Activated CD8-positive, alpha-beta T cell treated with anti-CD3 and anti-CD28 coated beads, Interleukin-2, amount 10 ng/mL, durations not matched to agents 7 days and 5 days (primary cell): ENCODE results near the gene MBOAT2. TPM values are rescaled to one million over a fixed set of nuclear protein-coding genes. Genes with fewer than 3 reads are reported as not detected.
"Not testable (repeated sequence)": the region's sequence is repeated elsewhere in the genome, so short reads cannot be mapped to it uniquely, and the experiment has no call there.

ENCODE experiments used
- ATAC-seq: fragments of 150-1000 bp; cut with Tn5 transposase; one replicate; pipeline ENCODE4 v1.10.0; 2021; ENCODE audit warnings: moderate library complexity
- CTCF ChIA-PET: fragments of 350-600 bp; sonication (Branson Sonifier 250); formaldehyde crosslinking; loops from one replicate; lab custom pipeline; 2021; ENCODE audit warnings: antibody characterized with exemption; lab: Charles Lee
- POLR2A ChIA-PET: fragments of 350-600 bp; sonication (Branson Sonifier 250); formaldehyde crosslinking; loops from one replicate; lab custom pipeline; 2021; ENCODE audit warnings: antibody characterized with exemption; lab: Charles Lee
- DNase-seq: peaks from one replicate; pipeline ENCODE4 v3.0.0-alpha.2; 2020
- H3K27ac Mint-ChIP-seq: one replicate; pipeline ENCODE4 v1.8.0; 2021; ENCODE audit warnings: mild to moderate bottlenecking, mixed read lengths
- H3K27me3 Mint-ChIP-seq: one replicate; pipeline ENCODE4 v1.8.0; 2021; ENCODE audit warnings: low read depth, mixed read lengths
- H3K36me3 Mint-ChIP-seq: one replicate; pipeline ENCODE4 v1.8.0; 2021; ENCODE audit warnings: low read depth, mixed read lengths
- H3K4me1 Mint-ChIP-seq: one replicate; pipeline ENCODE4 v1.8.0; 2021; ENCODE audit warnings: low read depth, mixed read lengths
- H3K4me3 Mint-ChIP-seq: one replicate; pipeline ENCODE4 v1.8.0; 2021; ENCODE audit warnings: mild to moderate bottlenecking, mixed read lengths
- H3K9me3 Mint-ChIP-seq: one replicate; pipeline ENCODE4 v1.8.0; 2022; ENCODE audit warnings: mixed read lengths; ENCODE audit not compliant: insufficient read depth
- total RNA-seq, 2 experiments: library from RNA; stranded (reverse); gene quantifications; one replicate each; pipeline ENCODE4 v1.2.3, GENCODE V29; 2021

MBOAT2 gene, protein sequence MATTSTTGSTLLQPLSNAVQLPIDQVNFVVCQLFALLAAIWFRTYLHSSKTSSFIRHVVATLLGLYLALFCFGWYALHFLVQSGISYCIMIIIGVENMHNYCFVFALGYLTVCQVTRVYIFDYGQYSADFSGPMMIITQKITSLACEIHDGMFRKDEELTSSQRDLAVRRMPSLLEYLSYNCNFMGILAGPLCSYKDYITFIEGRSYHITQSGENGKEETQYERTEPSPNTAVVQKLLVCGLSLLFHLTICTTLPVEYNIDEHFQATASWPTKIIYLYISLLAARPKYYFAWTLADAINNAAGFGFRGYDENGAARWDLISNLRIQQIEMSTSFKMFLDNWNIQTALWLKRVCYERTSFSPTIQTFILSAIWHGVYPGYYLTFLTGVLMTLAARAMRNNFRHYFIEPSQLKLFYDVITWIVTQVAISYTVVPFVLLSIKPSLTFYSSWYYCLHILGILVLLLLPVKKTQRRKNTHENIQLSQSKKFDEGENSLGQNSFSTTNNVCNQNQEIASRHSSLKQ
- total RNA-seq: 1 to 10 TPM; 6.3 to 6.5 TPM

DNA sequence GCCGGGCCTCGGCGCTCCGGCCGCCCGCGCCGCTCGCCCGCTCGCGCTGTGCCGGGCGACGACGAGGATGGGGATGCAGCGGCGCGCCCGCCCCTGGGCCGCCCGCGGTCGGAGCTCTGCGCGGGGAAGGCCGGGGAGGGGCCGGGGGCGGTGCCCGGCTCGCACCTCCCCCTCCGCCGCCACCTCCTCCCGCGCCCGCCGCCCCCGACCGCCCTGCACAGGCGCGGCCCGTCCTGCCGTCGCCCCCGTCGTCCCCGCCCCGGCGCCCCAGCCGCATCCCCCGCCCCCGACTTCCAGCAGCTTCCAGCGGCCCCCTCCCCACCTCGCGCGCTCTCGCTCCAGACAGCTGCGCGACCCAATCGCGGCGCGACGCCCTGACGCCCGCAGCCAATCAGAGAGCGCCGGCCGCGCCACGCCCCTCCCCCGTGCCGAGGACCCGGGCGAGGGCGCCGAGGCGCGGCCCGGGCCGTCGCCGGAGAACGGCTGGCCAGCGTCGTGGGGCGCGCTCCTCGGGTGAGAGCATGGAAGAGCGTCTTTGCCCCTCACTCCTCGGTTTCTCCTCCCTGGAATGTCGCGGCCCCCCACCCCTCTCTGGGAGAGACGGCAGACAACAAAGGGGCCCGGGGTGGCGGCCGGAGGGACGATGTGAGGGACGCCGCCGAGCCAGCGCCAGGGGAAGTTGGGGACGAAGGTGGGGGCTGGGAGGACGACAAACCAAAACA is at the start of gene MBOAT2:
MBOAT2 (minus strand) TSS at position 69 of the 722 bp plus-strand sequence. CDS start 70 bp downstream, outside the sequence.
- H3K27ac Mint-ChIP-seq: peak within 1 kb of the TSS; percentile 26
- peaks cover 2% of the 10 kb centered on the region for H3K36me3 Mint-ChIP-seq
- ATAC-seq (peak; percentile 94), DNase-seq (peak; percentile 79)
- CTCF ChIA-PET: interaction anchor here (0.8 to 0.9 kb wide), 2 partner anchors 12 to 15 kb away, joined by 3 to 4 read pairs; no protein-coding TSS in a partner anchor
- peaks cover 16% of the 10 kb centered on the region for H3K27me3 Mint-ChIP-seq
- peak within 1 kb of the TSS; percentile 71 for H3K4me3 Mint-ChIP-seq
- H3K9me3 Mint-ChIP-seq: no peaks in the 10 kb centered on the region
- POLR2A ChIA-PET: interaction anchor here (0.6 kb wide), 1 partner anchor 14 kb away, joined by 4 read pairs; no protein-coding TSS in a partner anchor
- peaks cover 22% of the 10 kb centered on the region for H3K4me1 Mint-ChIP-seq

DNA sequence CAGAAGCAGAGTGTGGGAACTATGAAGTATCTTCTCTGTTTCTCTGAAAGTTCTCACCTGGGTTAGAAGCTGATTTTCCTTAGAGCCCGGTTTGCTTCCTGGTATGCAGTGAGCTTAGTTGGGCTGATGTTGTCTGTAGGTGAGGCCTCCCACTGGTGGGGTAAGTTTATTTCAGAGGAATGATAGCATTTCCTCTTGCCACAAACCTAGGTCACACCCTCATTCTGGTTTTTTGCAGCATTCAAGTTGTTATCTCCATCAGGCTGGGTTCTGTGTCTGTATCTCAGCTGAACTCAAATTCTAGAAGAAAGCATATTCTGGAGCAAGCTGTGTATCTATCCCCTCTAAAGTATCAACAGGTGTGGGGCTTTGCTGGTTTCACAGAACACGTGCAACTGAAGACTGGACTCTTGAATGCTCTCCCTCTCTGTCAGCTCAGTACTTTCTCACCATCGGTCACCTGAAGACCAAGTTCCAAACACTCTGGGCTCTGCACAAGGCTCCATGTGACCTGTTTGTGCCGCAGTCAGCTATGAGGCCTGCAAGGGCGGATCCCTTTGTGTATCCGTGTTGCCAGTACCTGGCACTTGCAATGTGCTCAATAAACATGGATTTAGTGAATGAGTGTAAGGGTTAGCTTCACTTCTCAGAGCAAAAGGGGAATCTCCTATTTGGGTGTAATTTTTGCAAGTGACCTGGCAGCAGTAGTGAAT is 49.5 kb upstream of the MBOAT2 start:
- POLR2A ChIA-PET: no interaction called here
- H3K36me3 Mint-ChIP-seq: no peaks in the 10 kb centered on the region
- ATAC-seq: no peak

DNA sequence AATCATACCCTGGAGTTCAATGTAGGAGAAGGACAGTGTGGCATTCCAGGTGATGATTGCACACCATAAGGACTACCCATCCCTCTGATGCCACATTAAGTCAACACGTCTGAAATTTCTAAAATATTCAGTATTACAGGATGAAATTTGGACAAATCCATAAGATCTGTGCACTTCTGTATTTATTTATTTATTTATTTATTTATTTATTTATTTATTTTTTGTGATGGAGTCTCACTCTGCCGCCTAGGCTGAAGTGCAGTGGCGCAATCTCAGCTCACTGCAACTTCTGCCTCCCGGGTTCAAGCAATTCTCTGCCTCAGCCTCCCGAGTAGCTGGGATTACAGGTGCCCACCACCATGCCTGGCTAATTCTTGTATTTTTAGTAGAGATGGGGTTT is 48.0 kb upstream of the MBOAT2 start:
- H3K4me1 Mint-ChIP-seq, H3K27ac Mint-ChIP-seq, H3K36me3 Mint-ChIP-seq, H3K9me3 Mint-ChIP-seq, ATAC-seq, DNase-seq, CTCF ChIA-PET, H3K27me3 Mint-ChIP-seq, POLR2A ChIA-PET, H3K4me3 Mint-ChIP-seq: not testable (repeated sequence)

More for the DNA sequence above, 49.5 kb upstream of the MBOAT2 start:
- Mint-ChIP-seq H3K4me3 (no peak overlapping the region), H3K9me3 (no peaks in the 10 kb centered on the region), H3K27ac (no peak overlapping the region), H3K27me3 (no peaks in the 10 kb centered on the region), H3K4me1 (peaks cover 6% of the 10 kb centered on the region)
- no peak for DNase-seq
- CTCF ChIA-PET: no interaction called here

DNA sequence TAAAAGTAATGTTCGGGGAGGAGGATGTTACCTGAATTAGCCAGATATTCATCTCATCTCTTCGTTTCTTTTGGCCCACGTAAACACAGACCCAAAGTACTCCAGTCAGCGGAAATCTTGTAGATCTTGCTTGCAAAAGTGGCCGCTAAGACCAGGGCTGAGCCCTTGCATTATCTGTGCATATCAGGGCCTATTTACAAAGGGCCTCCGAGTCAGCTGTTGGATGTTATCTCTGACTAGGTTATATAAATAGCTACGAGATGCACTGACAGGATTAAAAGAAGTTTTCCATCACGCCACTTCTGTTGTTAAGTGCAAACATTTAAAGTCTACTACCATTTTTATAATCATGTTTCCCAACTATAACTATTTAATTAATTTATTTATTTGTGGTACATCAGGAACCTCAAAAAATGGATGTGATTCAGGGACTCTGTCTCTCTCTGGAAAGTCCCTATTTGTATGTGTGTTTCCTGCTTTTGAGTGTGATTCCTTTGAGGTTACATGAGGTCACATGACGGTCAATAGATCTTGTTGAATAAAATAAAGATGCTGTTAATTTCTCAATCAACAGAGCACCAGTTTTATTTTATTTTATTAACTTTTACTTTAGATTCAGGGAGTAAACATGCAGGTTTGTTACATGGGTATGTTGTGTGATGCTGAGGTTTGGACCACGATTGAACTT is 46.8 kb upstream of the MBOAT2 start:
- H3K27me3 Mint-ChIP-seq: no peaks in the 10 kb centered on the region
- ATAC-seq (no peak), DNase-seq (no peak)
- POLR2A ChIA-PET: no interaction called here
- H3K36me3 Mint-ChIP-seq: no peaks in the 10 kb centered on the region
- CTCF ChIA-PET: no interaction called here
- no peak overlapping the region for H3K4me3 Mint-ChIP-seq
- H3K9me3 Mint-ChIP-seq: no peaks in the 10 kb centered on the region
- no peak overlapping the region for H3K27ac Mint-ChIP-seq
- H3K4me1 Mint-ChIP-seq: no peaks in the 10 kb centered on the region

DNA sequence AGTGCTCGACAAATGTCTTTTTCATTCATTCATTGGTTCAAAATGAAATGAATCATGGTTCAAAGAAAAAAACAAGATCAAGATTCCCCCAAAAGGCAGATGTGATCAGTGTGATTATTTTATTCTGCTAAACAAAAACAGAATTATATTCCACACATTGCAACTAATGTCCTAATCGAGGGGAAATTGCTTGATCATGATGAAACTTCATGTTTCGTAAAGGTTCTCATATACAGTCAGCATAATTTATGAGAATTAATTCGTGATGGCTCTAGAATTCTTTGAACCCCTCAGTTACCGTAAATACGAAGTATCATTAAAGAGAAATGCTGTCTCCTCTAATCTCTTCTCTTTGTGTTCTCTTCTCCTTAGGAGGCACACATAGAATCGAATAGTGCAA is 42.1 kb upstream of the MBOAT2 start:
- ATAC-seq (no peak), DNase-seq (no peak)
- ChIA-PET CTCF (no interaction called here), POLR2A (no interaction called here)
- Mint-ChIP-seq H3K36me3 (no peaks in the 10 kb centered on the region), H3K9me3 (no peaks in the 10 kb centered on the region), H3K27ac (no peak overlapping the region), H3K4me1 (no peaks in the 10 kb centered on the region), H3K27me3 (peaks cover 4% of the 10 kb centered on the region), H3K4me3 (no peak overlapping the region)

DNA sequence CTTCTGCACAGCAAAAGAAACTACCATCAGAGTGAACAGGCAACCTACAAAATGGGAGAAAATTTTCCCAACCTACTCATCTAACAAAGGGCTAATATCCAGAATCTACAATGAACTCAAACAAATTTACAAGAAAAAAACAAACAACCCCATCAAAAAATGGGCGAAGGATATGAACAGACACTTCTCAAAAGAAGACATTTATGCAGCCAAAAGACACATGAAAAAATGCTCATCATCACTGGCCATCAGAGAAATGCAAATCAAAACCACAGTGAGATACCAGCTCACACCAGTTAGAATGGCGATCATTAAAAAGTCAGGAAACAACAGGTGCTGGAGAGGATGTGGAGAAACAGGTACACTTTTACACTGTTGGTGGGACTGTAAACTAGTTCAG is 40.0 kb upstream of the MBOAT2 start:
- CTCF ChIA-PET, H3K9me3 Mint-ChIP-seq, H3K27me3 Mint-ChIP-seq, H3K4me1 Mint-ChIP-seq, H3K27ac Mint-ChIP-seq, H3K36me3 Mint-ChIP-seq, H3K4me3 Mint-ChIP-seq, DNase-seq, ATAC-seq, POLR2A ChIA-PET: not testable (repeated sequence)

DNA sequence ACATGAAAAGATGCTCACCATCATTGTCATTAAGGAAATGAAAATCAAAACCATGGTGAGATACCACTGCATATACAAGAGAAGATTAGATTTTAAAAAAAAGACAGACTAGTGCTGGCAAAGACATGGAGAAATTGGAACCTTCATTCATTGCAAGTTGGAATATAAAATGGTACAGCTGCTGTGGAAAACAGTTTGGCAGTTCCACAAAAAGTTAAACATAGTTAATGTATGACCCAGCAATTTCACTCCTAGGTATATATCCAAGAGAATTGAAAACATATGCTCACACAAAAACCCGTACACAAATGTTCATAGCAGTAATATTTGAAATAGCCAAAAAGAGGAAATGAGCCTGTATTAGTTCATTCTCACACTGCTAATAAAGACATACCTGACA is 33.7 kb upstream of the MBOAT2 start:
- Mint-ChIP-seq H3K4me1 (peaks cover 17% of the 10 kb centered on the region), H3K27me3 (peaks cover 15% of the 10 kb centered on the region), H3K36me3 (no peaks in the 10 kb centered on the region), H3K9me3 (no peaks in the 10 kb centered on the region), H3K27ac (no peak overlapping the region), H3K4me3 (no peak overlapping the region)
- DNase-seq (no peak), ATAC-seq (no peak)
- ChIA-PET CTCF (no interaction called here), POLR2A (no interaction called here)

DNA sequence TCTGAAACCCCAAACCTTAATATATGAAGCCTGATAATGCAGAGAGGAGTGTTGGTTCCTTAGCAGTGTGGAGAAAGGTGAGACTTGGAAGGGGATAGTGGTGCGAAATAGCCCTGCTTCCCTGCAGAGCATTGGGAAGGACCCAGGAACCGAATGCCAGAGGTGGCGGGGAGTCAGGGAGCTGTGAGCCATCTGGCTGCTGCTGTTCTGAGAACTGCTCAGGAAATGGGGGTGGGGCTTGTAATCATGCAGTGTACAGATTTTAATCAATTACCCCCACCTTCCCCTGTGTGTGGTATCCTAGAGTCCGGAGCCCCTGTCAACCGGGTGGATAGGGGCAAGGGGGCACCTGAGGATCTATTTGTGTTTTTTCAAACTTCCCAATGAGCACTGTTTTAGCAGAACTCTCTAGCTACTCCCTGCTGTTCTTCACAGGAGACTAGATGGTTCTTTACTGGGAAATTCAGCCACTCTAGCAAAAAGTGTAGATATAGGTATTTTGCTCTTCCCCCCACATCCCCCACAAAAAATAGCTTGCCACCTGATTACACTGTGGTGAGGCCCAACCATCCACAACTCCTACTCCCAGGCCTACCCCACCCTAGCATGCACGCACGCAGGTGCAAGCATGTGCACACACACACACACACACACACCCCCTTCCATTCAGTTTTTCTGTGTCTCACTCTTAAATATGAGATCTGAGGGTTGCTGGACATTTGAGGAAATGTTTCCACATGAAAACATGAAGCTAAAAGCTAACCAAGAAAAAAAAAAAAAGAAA is 30.1 kb upstream of the MBOAT2 start:
- Mint-ChIP-seq H3K4me1 (peaks cover 17% of the 10 kb centered on the region), H3K36me3 (no peaks in the 10 kb centered on the region), H3K27ac (no peak overlapping the region), H3K9me3 (no peaks in the 10 kb centered on the region), H3K4me3 (no peak overlapping the region), H3K27me3 (peaks cover 20% of the 10 kb centered on the region)
- DNase-seq (peak; percentile 33), ATAC-seq (peak; percentile 47)
- POLR2A ChIA-PET: no interaction called here
- CTCF ChIA-PET: no interaction called here

DNA sequence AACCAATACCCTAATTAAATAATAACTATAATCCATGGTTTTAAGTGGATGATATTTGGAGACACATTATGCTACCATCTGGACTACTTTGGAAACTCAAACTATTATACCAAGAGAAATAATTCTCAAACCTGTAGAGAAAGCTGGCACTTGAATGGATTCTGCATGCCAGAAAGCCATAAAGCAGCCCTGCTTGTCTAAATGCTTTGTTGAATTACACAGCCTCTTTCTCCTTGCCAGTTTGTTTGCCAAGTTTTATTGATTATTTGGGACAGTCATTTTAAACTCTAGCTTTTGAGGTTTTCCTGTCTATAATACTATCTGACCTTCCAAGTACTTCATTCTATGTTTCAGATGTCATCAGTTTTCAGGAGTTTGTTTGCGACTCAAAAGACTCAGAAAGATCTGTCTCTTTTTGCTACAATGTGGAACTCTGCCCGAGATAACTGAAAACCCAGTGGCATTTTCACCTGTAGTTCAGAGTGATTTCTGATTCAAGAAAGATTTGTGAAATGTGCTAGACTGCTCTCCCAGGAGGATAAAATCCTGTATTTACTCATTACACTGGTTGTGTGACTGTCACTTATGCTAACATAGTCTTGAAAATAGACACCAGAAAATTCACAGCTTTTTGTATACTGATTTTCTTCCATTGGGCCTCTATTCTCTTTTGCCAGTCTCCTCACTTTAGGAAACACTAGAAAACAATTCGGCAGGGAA is 29.2 kb upstream of the MBOAT2 start:
- Mint-ChIP-seq H3K27me3 (peaks cover 20% of the 10 kb centered on the region), H3K27ac (no peak overlapping the region), H3K4me1 (peaks cover 17% of the 10 kb centered on the region), H3K9me3 (no peaks in the 10 kb centered on the region), H3K36me3 (no peaks in the 10 kb centered on the region), H3K4me3 (no peak overlapping the region)
- no peak for DNase-seq
- ChIA-PET CTCF (no interaction called here), POLR2A (no interaction called here)
- no peak for ATAC-seq

DNA sequence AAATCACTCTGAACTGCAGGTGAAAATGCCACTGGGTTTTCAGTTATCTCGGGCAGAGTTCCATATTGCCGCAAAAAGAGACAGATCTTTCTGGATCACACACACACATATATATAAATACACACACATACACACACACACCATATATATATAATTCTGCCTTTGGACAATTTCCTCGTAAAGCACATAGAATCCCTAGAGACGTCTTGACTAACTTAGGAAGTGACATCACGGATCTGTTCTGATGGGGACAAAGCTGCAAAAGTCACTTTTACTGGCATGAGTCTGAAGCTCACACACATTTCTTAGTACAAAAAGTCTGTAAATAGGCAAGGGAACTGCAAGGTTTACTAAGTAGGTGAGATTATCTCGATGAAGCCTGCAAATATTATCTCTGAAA is 28.6 kb upstream of the MBOAT2 start:
- H3K27ac Mint-ChIP-seq: no peak overlapping the region
- H3K4me1 Mint-ChIP-seq: peaks cover 17% of the 10 kb centered on the region
- no peak overlapping the region for H3K4me3 Mint-ChIP-seq
- ChIA-PET CTCF (no interaction called here), POLR2A (no interaction called here)
- peaks cover 20% of the 10 kb centered on the region for H3K27me3 Mint-ChIP-seq
- DNase-seq (no peak), ATAC-seq (no peak)
- no peaks in the 10 kb centered on the region for H3K36me3 Mint-ChIP-seq
- H3K9me3 Mint-ChIP-seq: no peaks in the 10 kb centered on the region
